Measurements from ENCODE around the gene RGS3.

DNA sequence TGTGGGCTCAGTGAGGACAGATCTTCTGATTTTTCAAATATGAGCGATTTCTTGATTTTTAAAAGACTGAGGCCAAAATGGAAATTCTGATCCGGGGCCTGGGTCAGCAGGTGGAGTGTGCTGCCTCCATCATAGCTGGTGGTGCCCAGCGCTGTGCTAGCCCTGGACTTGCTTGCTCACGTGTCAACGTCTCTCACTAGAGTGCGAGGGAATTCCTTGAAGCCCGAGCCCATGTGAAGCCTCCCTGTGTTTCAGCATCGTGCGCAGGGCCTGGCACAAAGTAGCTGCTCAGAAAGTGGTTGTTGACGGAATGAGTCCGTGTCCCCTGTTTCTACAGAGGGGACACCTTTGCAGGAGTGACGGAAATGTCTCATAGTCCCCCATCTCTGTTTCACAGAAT, 50.5 kb downstream of the RGS3 start:
- TF ChIP-seq, protein P1, sequence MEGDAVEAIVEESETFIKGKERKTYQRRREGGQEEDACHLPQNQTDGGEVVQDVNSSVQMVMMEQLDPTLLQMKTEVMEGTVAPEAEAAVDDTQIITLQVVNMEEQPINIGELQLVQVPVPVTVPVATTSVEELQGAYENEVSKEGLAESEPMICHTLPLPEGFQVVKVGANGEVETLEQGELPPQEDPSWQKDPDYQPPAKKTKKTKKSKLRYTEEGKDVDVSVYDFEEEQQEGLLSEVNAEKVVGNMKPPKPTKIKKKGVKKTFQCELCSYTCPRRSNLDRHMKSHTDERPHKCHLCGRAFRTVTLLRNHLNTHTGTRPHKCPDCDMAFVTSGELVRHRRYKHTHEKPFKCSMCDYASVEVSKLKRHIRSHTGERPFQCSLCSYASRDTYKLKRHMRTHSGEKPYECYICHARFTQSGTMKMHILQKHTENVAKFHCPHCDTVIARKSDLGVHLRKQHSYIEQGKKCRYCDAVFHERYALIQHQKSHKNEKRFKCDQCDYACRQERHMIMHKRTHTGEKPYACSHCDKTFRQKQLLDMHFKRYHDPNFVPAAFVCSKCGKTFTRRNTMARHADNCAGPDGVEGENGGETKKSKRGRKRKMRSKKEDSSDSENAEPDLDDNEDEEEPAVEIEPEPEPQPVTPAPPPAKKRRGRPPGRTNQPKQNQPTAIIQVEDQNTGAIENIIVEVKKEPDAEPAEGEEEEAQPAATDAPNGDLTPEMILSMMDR (conservative IDR thresholded peaks at IDR 0.05 in 1 of 2, IDR thresholded peaks at IDR 0.05 in 1 of 2; ENCODE audit: extremely low read depth in 1 of 2, insufficient read depth in 1 of 2, low read depth in 1 of 2, low read length in 2 of 2), result no peak
- TF ChIP-seq EZH2 (IDR thresholded peaks at IDR 0.05; ENCODE audit: borderline replicate concordance, low read length), result no peak
